Stimulated activated CD4-positive, alpha-beta T cell treated with anti-CD3 and anti-CD28 coated beads, TNF-alpha, amount 100 ng/mL, for 48 hours (primary cell): ENCODE data around the gene TMEM39A.

ENCODE experiments used
- DNase-seq, 3 donors: peaks; one replicate each; pipeline ENCODE4 v3.0.0-alpha.2; 2020; ENCODE audit warnings: low read depth in 3 of 3

TMEM39A gene

GRCh38 chr3:119456469-119456868, 6.9 kb downstream of the TMEM39A start:
- DNase-seq, result no peak

GRCh38 chr3:119453822-119454221, 9.6 kb downstream of the TMEM39A start:
- DNase-seq, result no peak

- DNase-seq, result no peak
These were observed 18.8 kb downstream of the TMEM39A start for GRCh38 chr3:119444590-119444989.

- no peak for DNase-seq
These were observed 20.2 kb downstream of the TMEM39A start for GRCh38 chr3:119443179-119443578.

- no peak for DNase-seq
These were observed 25.6 kb downstream of the TMEM39A start for GRCh38 chr3:119437691-119438258.

- no peak for DNase-seq
These were observed 26.4 kb downstream of the TMEM39A start for GRCh38 chr3:119436977-119437376.

GRCh38 chr3:119434703-119435102, 28.7 kb downstream of the TMEM39A start:
- no peak for DNase-seq

GRCh38 chr3:119433613-119434325, 29.6 kb downstream of the TMEM39A start:
- DNase-seq, result no peak

GRCh38 chr3:119428538-119428937, 34.9 kb downstream of the TMEM39A start:
- DNase-seq, result no peak

GRCh38 chr3:119427669-119428068, 35.7 kb downstream of the TMEM39A start:
- DNase-seq, result no peak

- DNase-seq, result no peak
These were observed 43.2 kb downstream of the TMEM39A start for GRCh38 chr3:119420196-119420595.

- DNase-seq, result no peak
These were observed 44.8 kb downstream of the TMEM39A start for GRCh38 chr3:119418641-119419040.

- no peak for DNase-seq
These were observed 45.5 kb downstream of the TMEM39A start for GRCh38 chr3:119417771-119418512.

- no peak for DNase-seq
These were observed 46.5 kb downstream of the TMEM39A start for GRCh38 chr3:119416873-119417272.

GRCh38 chr3:119413603-119414280, 49.7 kb downstream of the TMEM39A start:
- DNase-seq, result no peak

GRCh38 chr3:119409844-119410243, 53.6 kb downstream of the TMEM39A start:
- DNase-seq, result no peak

- no peak for DNase-seq
These were observed 55.0 kb downstream of the TMEM39A start for GRCh38 chr3:119408243-119408950.

- no peak for DNase-seq
These were observed 58.1 kb downstream of the TMEM39A start for GRCh38 chr3:119405315-119405714.

GRCh38 chr3:119403201-119403600, 60.2 kb downstream of the TMEM39A start:
- DNase-seq, result no peak

GRCh38 chr3:119402791-119403190, 60.6 kb downstream of the TMEM39A start:
- DNase-seq, result no peak

GRCh38 chr3:119401503-119402440, 61.6 kb downstream of the TMEM39A start:
- no peak for DNase-seq
